NCI-H1417 treated with DMSO at 0.1 percent for 48 hours (cell line): ENCODE data around the gene SERPINB8.
"Not testable (repeated sequence)": the region's sequence is repeated elsewhere in the genome, so short reads cannot be mapped to it uniquely, and the experiment has no call there.

Experiments
- DNase-seq: peaks from one replicate; lab custom pipeline; 2025; lab: John Stamatoyannopoulos, UW

The SERPINB8 gene, protein sequence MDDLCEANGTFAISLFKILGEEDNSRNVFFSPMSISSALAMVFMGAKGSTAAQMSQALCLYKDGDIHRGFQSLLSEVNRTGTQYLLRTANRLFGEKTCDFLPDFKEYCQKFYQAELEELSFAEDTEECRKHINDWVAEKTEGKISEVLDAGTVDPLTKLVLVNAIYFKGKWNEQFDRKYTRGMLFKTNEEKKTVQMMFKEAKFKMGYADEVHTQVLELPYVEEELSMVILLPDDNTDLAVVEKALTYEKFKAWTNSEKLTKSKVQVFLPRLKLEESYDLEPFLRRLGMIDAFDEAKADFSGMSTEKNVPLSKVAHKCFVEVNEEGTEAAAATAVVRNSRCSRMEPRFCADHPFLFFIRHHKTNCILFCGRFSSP

DNA sequence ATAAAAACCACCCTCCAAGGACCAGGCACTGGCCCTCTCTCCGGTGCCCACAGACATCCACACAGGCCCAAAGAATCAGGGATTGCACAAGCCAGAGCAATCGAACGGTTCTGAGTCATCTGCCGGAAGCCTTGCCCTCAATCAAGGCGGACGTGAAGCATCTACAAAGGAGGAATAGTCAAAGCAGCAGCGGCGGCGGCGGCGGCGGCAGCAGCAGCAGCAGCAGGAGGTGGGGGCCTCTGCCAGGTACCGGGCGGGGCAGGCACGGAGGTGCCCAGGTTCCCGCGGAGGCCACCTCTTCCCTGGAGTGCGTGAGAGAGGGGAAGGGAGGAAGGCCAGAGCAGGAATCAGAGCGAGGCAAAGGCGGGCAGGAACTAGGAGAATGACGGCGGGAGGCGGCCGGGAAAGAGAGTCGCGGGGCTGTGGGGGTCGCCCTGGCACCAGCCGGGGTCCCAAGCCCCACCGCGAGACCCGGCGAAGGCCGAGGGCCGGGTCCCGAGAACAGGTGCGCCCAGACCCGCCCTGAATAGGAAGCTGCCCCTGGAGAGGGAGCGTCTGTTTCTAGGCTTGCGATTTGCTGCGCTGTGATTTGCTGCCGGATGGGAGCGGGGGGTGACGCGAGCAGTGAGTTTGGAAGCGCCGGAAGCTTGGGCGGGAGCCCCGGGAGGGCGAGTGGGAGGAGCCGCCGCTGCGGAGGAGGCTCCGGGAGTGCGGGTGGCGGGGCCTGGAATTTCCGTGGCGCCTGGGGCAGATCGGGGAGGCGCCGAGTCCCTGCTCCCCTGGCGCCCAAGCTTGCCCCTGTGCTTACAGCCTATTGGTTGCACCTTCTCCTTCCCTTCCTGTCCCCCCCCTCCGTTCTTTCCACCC, at the start of gene SERPINB8:
TSS of gene SERPINB8 (plus strand) at position 140 of the 867 bp plus-strand sequence. CDS start 8,228 bp downstream, outside the sequence.
- DNase-seq: peak; percentile 99

- no peak for DNase-seq
Measured at GRCh38 chr18:63922049-63922448, 47.8 kb upstream of the SERPINB8 start.

GRCh38 chr18:63924551-63924950, 45.3 kb upstream of the SERPINB8 start:
- DNase-seq: no peak

GRCh38 chr18:63928331-63928730, 41.5 kb upstream of the SERPINB8 start:
- no peak for DNase-seq

DNA sequence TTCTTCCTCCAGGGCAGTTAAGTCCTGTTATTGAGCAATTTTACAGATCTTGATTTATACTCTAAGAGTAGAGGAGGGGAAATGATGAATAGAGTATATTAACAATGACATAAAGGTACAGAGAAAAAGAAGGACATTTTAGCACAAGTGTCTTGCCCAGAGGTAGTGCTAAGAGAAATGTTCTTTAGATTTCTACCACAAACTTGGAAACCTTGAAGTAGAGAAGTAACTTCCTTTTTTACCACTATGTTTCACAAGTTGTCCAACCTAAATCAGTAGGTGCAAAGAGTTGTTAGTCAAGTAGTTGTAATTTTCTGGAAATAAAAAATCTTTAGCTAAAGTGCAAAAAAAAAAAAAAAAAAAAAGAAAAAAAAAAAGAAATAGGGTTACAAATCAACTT, 40.5 kb upstream of the SERPINB8 start:
- not testable (repeated sequence) for DNase-seq

- DNase-seq: no peak
Measured at GRCh38 chr18:63930773-63931354, 39.0 kb upstream of the SERPINB8 start.

GRCh38 chr18:63936156-63936931, 33.5 kb upstream of the SERPINB8 start:
- DNase-seq: peak; percentile 45

DNA sequence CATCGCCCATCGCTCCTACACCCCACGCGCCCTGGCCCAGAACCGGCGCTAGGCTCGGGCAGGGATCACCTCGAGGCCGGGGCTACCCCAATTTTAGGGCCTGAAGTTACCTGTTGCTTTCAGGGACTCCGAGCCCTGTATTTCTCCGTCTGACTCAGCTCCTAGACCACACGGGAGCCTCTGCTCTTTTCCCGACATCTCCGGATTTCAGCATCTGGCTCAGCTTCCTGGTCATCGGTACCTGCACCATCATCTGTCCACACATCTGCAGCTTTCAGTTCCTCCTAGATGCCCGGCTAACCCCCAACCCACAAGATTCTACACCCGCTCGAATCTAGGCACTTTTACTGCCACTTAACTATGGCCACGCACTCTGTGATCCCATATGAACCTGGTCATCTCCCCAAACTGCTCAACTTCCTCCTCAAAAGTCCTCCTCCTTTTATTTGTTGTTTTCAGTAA, 32.9 kb upstream of the SERPINB8 start:
- no peak for DNase-seq

- no peak for DNase-seq
Measured at GRCh38 chr18:63940008-63940407, 29.9 kb upstream of the SERPINB8 start.

GRCh38 chr18:63940543-63941050, 29.3 kb upstream of the SERPINB8 start:
- DNase-seq: not testable (repeated sequence)

GRCh38 chr18:63947051-63947790, 22.7 kb upstream of the SERPINB8 start:
- no peak for DNase-seq

GRCh38 chr18:63949068-63949737, 20.7 kb upstream of the SERPINB8 start, which contains the start of gene HMSD:
HMSD (plus strand) TSS chr18:63949301; CDS start chr18:63953456, 4,155 bp downstream.
- DNase-seq: peak; percentile 85

- peak; percentile 23 for DNase-seq
Measured at GRCh38 chr18:63951302-63951705, 18.6 kb upstream of the SERPINB8 start.

DNA sequence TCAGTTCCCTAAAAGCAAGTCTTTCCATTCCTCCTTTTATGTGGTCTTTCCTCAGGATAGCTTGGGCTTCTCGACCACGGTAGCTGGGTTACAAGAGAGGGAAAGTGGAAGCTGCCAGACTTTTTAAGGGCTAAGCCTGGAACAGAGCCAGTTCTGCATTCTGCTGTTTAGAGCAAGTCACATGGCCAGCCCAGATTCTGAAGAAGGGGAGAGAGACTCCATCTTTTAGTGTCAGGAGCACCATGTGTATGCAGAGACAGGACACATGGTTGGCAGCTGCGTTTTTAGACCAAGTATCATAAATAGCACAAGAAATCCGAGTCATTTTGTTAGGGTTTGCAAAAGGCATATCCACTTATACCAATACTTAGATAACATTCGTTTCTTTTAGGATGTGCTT, 16.1 kb upstream of the SERPINB8 start:
- DNase-seq: no peak

GRCh38 chr18:63956755-63957154, 13.1 kb upstream of the SERPINB8 start:
- no peak for DNase-seq

- DNase-seq: no peak
Measured at GRCh38 chr18:63960891-63961290, 9.0 kb upstream of the SERPINB8 start.

GRCh38 chr18:63961435-63961980, 8.4 kb upstream of the SERPINB8 start:
- no peak for DNase-seq

DNA sequence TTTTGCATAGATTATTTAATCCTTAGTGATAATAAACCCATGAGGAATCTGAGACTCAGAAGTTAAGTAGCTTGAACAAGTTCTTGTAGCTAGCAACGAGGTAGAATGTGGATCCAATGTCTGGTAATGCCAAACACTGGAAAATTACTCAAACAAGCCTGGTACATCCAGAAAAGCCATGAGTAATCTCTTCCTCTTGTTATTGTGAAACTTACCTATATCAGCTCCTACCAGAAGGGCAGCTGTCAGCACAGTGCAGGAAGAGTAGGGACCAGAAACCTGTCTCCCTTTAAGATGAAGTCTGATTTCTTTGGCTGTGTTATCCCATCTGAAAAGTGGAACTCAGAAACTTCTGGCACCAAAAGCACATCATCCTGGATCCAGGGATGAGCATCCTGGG, 7.7 kb upstream of the SERPINB8 start:
- no peak for DNase-seq

GRCh38 chr18:63963615-63964256, 6.1 kb upstream of the SERPINB8 start:
- peak; percentile 31 for DNase-seq
